Measurements from ENCODE around the gene FOSL2.

The FOSL2 gene

GRCh38 chr2:28405537-28405936, 12.9 kb downstream of the FOSL2 start:
- Histone ChIP-seq H3K4me1 (ENCODE audit: insufficient read depth, low read length, severe bottlenecking) (no peaks in the 10 kb centered on the region), H3F3A (ENCODE audit: insufficient read depth, low read length) (no peaks in the 10 kb centered on the region), H3K36me3 (ENCODE audit: insufficient read depth, low read length) (no peaks in the 10 kb centered on the region)

GRCh38 chr2:28406276-28407096, 13.8 kb downstream of the FOSL2 start:
- Histone ChIP-seq H3K36me3 (ENCODE audit: insufficient read depth, low read length) (no peaks in the 10 kb centered on the region), H3K4me1 (ENCODE audit: insufficient read depth, low read length, severe bottlenecking) (no peaks in the 10 kb centered on the region), H3K27me3 (ENCODE audit: insufficient read depth, low read length) (no peaks in the 10 kb centered on the region), H3K9me3 (ENCODE audit: low read length) (no peaks in the 10 kb centered on the region), H2AFZ (ENCODE audit: low read length) (no peak overlapping the region), H4K20me1 (ENCODE audit: insufficient read depth, low read length) (no peaks in the 10 kb centered on the region), H3F3A (ENCODE audit: insufficient read depth, low read length) (no peaks in the 10 kb centered on the region), H3K79me2 (ENCODE audit: insufficient read depth, low read length) (no peaks in the 10 kb centered on the region), H3K9ac (ENCODE audit: low read length) (no peak overlapping the region), H3K27ac (ENCODE audit: low read depth, low read length, poor library complexity, severe bottlenecking) (no peak overlapping the region), H3K4me2 (ENCODE audit: low read length) (no peak overlapping the region), H3K4me3 (ENCODE audit: low read depth, low read length, poor library complexity, severe bottlenecking) (no peak overlapping the region), H3K9me2 (ENCODE audit: low read depth, low read length) (no peaks in the 10 kb centered on the region)
- TF ChIP-seq CTCF (IDR thresholded peaks at IDR 0.05; ENCODE audit: low read length): no peak
- no peak for TF ChIP-seq EZH2 (IDR thresholded peaks at IDR 0.05; ENCODE audit: borderline replicate concordance, low read length)

More at GRCh38 chr2:28405537-28405936, 12.9 kb downstream of the FOSL2 start:
- Histone ChIP-seq H3K27me3 (ENCODE audit: insufficient read depth, low read length) (no peaks in the 10 kb centered on the region), H3K4me2 (ENCODE audit: low read length) (no peak overlapping the region), H2AFZ (ENCODE audit: low read length) (no peak overlapping the region), H3K9me3 (ENCODE audit: low read length) (no peaks in the 10 kb centered on the region), H4K20me1 (ENCODE audit: insufficient read depth, low read length) (no peaks in the 10 kb centered on the region), H3K9ac (ENCODE audit: low read length) (no peak overlapping the region), H3K27ac (ENCODE audit: low read depth, low read length, poor library complexity, severe bottlenecking) (no peak overlapping the region), H3K79me2 (ENCODE audit: insufficient read depth, low read length) (no peaks in the 10 kb centered on the region), H3K9me2 (ENCODE audit: low read depth, low read length) (no peaks in the 10 kb centered on the region), H3K4me3 (ENCODE audit: low read depth, low read length, poor library complexity, severe bottlenecking) (no peak overlapping the region)
- TF ChIP-seq CTCF (IDR thresholded peaks at IDR 0.05; ENCODE audit: low read length) (no peak), EZH2 (IDR thresholded peaks at IDR 0.05; ENCODE audit: borderline replicate concordance, low read length) (no peak)

GRCh38 chr2:28407131-28407975, 14.7 kb downstream of the FOSL2 start:
- H3K9me2 ChIP-seq (ENCODE audit: low read depth, low read length): no peaks in the 10 kb centered on the region
- H3K27me3 ChIP-seq (ENCODE audit: insufficient read depth, low read length): no peaks in the 10 kb centered on the region
- H2AFZ ChIP-seq (ENCODE audit: low read length): no peak overlapping the region
- H3K4me2 ChIP-seq (ENCODE audit: low read length): no peak overlapping the region
- no peaks in the 10 kb centered on the region for H3K79me2 ChIP-seq (ENCODE audit: insufficient read depth, low read length)
- H3K36me3 ChIP-seq (ENCODE audit: insufficient read depth, low read length): no peaks in the 10 kb centered on the region
- TF ChIP-seq CTCF (IDR thresholded peaks at IDR 0.05; ENCODE audit: low read length): no peak
- TF ChIP-seq EZH2 (IDR thresholded peaks at IDR 0.05; ENCODE audit: borderline replicate concordance, low read length): no peak
- H3K9ac ChIP-seq (ENCODE audit: low read length): no peak overlapping the region
- H3K27ac ChIP-seq (ENCODE audit: low read depth, low read length, poor library complexity, severe bottlenecking): no peak overlapping the region
- H3K9me3 ChIP-seq (ENCODE audit: low read length): no peaks in the 10 kb centered on the region
- H4K20me1 ChIP-seq (ENCODE audit: insufficient read depth, low read length): no peaks in the 10 kb centered on the region
- no peaks in the 10 kb centered on the region for H3F3A ChIP-seq (ENCODE audit: insufficient read depth, low read length)
- H3K4me1 ChIP-seq (ENCODE audit: insufficient read depth, low read length, severe bottlenecking): no peaks in the 10 kb centered on the region
- no peak overlapping the region for H3K4me3 ChIP-seq (ENCODE audit: low read depth, low read length, poor library complexity, severe bottlenecking)
